Adrenal gland (tissue), 5 donors: ENCODE measurements around the gene CRYBG3.

ENCODE experiments used
- POLR2A ChIP-seq, 2 donors: fragments of 450-650 bp; IDR thresholded peaks; one replicate each; pipeline ENCODE4 v1.6.1; 2017; ENCODE audit warnings: antibody characterized with exemption in 2 of 2, mild to moderate bottlenecking in 2 of 2, moderate library complexity in 1 of 2
- TF ChIP-seq, protein P1 (sequence below), 6 experiments: fragments of 450-650 bp in 4 of 6; fragments of 200-600 bp in 2 of 6; sonication (generic) in 1 of 6; IDR thresholded peaks; 1 replicate in 5 of 6; 2 replicates in 1 of 6; pipeline versions ENCODE4 v1.5.1 to v1.8.0; 2016 to 2021; ENCODE audit warnings: antibody characterized with exemption in 6 of 6, mild to moderate bottlenecking in 2 of 6, moderate library complexity in 1 of 6
- donor health status: DM: no; HTN: no; CAD: no.

DNA sequence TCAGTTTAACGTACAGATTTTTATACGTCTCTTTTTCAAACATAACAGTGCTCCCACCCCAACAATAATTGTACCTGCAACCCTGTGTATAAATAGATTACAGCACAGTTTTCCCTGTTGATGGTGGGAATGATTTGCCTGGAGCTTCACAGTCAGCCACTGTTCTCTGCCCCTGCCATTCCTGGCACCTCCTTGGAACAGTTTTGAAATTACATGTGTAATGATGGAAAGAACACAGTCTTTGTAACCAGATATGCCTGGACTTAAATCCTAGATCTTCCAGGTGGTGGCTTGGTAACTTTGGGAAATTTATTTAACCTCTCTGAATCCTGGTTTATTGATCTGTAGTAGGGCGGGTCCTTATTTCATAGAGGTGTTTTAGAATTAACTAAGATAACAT is 27.0 kb downstream of the CRYBG3 start:
- TF ChIP-seq, protein P1, sequence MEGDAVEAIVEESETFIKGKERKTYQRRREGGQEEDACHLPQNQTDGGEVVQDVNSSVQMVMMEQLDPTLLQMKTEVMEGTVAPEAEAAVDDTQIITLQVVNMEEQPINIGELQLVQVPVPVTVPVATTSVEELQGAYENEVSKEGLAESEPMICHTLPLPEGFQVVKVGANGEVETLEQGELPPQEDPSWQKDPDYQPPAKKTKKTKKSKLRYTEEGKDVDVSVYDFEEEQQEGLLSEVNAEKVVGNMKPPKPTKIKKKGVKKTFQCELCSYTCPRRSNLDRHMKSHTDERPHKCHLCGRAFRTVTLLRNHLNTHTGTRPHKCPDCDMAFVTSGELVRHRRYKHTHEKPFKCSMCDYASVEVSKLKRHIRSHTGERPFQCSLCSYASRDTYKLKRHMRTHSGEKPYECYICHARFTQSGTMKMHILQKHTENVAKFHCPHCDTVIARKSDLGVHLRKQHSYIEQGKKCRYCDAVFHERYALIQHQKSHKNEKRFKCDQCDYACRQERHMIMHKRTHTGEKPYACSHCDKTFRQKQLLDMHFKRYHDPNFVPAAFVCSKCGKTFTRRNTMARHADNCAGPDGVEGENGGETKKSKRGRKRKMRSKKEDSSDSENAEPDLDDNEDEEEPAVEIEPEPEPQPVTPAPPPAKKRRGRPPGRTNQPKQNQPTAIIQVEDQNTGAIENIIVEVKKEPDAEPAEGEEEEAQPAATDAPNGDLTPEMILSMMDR (IDR thresholded peaks at IDR 0.05), result no peak
- no peak for TF ChIP-seq POLR2A (IDR thresholded peaks at IDR 0.05)
